NCI-H1105 treated with DMSO at 0.1 percent for 48 hours (cell line): ENCODE results near the gene SUGCT.
"Not testable (repeated sequence)": the region's sequence is repeated elsewhere in the genome, so short reads cannot be mapped to it uniquely, and the experiment has no call there.

Experiments used
- DNase-seq: peaks from one replicate; lab custom pipeline; 2025; lab: John Stamatoyannopoulos, UW

The SUGCT gene

DNA sequence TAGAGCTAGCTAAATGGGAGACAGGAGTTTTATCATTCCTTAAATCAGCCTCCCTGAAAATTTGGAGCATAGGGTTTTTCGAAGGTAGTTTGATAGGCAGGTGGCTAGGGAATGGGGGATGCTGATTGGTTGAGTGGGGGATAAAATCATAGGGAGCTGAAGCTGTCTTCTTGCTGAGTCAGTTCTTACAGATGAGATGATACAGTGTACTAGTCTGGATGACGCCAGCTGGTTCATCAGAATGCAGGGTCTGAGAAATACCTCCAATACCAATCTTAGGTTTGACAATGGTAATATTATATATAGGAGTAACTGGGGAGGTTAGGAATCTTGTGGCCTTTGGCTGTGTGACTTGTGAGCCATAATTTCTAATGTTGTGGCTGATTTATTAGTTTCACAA lies 271.2 kb downstream of the SUGCT start:
- no peak for DNase-seq

DNA sequence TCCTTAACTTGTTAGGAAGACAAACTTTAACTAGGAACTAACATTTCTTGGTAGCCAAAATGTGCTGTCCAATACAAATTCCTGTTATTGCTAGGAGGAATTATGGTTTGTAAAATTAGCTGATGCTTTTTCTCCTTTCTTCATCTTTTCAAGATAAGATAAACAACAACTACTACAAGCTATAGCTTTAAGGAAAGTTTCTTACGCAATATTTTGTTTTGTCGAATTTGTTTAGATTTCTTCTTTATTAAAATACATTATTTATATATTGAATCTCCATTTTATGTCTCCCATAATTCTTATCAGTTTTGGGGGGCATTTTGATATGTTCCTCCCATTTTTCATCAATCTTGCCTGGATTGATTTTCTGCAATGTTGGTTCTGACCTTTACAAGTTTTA lies 277.5 kb downstream of the SUGCT start:
- no peak for DNase-seq

DNA sequence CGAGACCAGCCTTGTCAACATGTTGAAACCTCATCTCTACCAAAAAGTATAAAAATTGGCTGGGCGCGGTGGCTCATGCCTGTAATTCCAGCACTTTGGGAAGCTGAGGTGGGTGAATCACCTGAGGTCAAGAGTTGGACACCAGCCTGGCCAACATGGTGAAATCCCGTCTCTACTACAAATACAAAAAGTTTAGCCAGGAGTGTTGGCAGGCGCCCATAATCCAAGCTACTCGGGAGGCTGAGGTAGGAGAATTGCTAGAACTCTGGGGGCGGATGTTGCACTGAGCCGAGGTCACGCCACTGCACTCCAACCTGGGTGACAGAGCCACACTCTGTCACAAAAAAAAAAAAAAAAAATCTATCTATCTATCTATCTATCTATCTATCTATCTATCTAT lies 279.9 kb downstream of the SUGCT start:
- not testable (repeated sequence) for DNase-seq

DNA sequence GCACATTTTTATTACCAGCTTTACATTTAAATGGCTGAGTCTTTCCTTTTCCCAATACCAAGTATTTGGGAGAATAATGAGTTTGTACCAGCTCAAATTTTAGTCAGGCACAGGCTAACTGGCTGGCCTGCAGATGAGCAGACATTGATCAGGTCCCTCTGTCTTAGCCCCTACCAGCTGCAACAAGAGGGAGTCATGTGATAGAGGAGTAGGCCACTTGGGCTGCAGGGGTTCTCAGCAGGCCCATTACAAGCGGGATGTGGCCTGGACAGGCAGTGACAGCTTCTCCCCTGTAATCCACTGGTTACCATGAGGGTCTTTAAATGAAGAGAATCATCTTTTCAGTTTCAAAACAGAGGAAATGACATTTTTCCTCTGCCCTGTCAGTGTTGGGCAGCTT lies 283.6 kb downstream of the SUGCT start:
- no peak for DNase-seq

DNA sequence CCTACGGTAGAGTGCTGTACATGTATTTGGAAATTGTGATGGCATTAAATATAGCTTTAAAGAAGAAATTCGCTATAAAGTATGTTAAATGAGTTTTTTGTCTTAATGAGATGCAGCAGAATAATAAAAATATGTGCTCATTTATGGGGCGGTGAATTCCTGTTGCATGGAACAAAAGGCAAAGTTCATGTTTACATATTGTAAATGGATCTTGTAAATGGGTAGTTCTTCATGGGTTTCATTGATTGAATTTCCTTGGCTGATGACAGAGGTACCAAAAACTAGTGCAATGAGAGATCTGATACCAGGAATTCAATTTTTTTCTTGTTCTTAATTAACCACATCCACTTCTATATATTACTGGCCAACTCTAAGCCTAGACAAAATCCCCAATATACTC lies 284.2 kb downstream of the SUGCT start:
- no peak for DNase-seq

DNA sequence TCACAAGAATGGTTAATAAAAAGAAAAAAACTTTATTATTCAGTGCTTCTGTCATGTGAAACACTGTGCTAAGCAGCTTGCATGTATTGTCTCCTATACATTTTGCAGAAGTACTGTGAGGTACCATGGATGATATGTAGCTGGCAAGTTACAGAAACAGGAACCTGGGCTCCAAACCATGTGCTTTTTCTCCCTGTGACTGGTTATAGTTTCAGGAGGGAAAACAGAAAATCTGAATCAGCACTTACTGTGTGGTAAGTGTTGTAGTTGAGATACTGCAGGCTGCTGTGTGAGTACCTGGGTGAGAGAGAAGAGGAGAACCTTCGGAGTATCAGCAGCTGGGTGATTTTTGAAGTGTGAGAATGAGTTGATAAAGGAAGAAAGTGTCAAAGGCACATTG lies 285.0 kb downstream of the SUGCT start:
- DNase-seq: no peak

DNA sequence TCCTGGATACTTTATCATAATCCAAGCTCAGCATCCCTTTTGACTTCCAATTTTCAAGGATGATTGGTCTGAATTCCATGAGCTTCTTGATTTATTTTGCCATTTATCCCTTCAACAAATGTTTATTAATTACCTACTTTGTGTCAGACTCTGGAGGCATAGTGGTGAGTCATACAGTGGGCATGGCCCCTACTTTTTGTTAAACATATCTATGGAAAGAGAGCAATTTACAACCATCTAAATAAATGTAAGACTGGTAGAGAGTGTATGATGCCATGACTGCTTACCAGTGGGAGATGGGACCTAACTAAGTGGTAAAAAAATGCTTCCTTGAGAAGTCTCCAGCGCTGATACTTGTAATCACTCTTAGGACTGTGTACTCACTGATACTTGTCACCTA lies 286.6 kb downstream of the SUGCT start:
- DNase-seq: no peak

DNA sequence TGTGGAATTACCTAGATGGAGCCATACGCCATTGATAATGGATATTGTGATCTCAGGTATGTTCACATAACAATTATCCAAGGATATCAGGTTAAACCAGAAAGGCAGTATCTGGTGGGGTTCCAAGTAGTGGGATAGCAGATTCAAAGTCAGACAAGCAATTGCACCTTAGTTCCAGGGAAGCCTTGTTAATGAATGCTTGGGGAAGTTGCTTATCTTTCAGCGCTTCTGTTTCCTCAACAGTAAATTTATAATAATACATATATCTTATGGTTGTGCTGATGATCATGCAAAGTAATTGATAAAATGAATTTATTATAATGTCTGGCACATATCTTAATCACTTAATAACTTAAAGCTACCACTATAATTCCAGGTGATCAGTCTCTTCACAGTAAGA lies 290.9 kb downstream of the SUGCT start:
- DNase-seq: no peak

DNA sequence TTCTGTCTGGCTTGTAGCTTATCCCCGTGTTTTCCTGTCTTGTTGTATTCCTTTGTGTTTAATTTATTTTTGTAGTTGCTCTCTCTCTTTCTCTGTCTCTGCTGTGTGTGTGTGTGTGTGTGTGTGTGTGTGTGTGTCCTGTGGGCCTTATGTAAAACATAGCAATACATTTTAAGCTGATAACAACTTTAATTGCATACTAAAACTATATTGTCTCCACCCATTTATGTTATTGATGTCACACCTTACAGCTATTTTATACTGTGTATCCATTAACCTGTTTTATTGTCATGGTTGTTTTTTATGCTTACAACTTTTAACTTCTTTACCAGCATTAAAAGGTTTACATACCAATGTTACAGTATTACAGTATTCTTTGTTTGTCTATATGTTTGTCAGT lies 293.6 kb downstream of the SUGCT start:
- no peak for DNase-seq

DNA sequence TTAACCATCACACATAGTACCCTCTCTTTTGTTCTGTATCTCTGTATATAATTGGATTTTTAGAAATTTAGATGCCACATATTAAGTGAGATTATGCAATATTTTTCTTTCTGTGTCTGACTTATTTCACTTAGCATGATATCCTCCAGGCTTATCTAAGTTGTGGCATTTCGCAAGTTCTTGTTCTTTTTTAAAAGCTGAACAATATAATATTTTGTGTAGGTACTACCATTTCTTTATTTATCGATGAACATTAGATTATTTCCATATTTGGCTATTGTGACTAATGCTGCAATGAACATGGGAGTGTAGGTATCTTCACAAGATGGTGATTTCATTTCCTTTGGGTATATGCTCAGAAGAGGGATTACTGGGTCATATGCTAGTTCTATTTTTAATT lies 295.0 kb downstream of the SUGCT start:
- no peak for DNase-seq

DNA sequence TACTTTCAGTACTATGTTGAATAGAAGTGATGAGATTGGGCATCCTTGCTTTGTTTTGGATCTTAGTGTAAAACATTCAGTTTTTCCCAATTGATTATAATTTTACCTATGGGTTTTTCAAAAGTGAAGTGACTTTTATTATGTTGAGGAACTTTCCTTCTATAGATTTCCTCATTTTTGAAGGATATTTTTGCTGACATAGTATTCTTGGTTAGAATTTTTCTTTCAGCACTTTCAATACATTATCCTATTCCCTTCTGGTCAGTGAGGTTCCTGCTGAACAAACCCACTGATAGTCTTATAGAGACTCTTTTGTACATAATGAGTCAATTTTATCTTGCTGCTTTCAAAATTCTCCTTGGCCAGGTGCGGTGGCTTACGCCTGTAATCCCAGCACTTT lies 297.2 kb downstream of the SUGCT start:
- DNase-seq: no peak

DNA sequence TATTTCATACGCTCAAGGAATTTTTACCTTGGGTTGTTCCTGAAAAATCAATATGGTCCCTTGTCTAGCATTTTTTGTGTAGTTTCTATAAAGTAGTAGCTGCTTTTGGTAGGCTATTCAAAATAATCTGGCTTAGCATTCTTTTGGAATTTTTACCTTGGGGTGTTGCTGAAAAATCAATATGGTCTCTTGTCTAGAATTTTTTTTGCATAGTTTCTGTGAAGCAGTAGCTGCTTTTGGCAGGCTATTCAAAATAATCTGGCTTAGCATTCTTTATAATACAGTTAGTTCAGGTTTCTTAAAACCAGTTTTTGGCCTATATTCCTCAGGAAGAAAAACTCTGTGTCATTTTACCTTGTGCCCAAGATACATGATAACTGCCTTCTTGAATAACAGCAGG lies 301.9 kb downstream of the SUGCT start:
- no peak for DNase-seq

DNA sequence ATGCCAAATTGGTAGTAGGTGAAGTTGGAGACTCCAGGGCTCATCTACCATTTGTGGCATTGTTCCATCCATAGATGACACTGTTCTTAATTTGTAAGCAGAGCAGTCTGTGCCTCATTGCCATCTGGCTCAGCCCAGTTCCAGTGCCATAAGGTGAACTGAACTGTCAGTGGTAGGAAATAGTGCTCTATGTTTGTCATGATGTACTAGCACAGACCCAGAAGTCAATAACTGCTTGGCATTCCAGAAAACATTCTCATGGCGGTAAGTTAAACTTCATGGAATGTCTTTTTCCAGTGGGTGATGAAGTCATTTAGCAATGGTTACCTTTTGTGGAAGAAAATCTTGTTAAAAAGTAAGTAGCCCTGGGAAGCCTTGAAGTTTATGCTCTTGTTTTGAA lies 302.7 kb downstream of the SUGCT start:
- no peak for DNase-seq

DNA sequence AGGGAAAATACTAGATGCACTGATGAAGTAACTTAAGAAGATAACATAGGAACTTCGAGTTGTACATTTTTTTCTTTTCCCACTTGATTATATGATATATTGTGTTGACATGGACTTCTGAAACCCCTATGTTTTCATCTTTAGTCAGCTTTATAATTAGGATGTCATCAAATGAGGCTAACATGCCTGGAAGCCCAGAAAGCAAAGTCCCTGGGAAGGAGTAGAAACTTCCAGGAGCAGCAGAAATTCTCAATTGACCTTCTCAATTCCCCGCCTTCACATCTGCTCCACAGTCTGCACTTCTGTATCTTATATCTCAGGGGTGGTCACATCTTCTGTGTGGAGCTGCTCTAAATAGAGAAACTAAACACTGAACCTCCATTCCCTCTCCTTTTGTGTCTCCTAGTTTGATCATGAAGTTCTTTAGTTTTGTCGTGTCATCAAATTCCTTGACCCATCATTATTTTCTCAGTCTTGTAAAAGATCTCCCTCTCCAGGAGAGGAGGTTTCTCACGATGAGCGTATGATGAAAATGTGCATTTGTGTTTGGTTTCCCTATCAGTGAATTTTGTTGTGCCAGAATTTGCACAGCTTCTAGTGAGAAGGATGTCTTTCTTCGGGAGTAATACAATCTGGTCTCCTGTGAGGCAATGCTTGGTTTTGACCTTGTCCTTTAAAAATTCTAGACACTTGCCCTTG lies 303.3 kb downstream of the SUGCT start:
- no peak for DNase-seq

DNA sequence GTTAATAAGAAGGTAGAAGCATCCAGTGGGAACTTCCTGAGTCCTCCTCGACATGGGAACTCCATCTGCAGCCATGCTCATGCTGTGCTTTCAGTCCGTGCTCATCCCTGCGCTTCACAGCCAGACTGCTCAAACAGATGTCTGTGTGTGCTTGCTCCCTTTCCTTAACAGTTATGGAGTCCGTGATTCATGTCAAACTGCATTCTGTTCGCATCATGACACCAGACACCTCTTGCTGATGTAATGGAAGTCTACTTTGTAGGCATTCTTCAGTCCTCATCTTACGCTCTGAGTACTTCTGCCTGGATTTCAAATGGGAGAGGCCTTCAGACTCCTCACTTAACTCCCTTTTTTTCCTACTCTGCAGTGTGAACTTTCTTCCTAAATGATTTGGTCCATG lies 304.9 kb downstream of the SUGCT start:
- no peak for DNase-seq

DNA sequence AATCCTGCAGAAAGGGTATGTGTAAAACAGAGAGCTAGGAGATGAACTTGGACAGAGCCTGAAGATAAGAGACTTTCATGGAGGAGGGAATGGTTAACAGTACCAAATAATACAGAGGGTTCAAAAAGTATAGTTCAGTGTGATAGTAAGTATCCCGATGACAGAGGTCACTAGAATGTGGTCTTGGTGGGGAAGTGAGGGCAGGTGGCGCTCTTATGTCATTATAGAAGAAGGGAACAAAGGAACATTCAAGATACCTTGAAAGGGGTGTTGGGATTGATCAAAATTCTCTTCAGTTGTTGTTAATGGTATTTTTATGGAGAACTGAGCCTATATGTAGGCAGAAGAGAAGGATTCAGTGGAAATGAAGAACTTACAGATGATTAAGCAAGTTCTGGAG lies 312.5 kb downstream of the SUGCT start:
- no peak for DNase-seq

DNA sequence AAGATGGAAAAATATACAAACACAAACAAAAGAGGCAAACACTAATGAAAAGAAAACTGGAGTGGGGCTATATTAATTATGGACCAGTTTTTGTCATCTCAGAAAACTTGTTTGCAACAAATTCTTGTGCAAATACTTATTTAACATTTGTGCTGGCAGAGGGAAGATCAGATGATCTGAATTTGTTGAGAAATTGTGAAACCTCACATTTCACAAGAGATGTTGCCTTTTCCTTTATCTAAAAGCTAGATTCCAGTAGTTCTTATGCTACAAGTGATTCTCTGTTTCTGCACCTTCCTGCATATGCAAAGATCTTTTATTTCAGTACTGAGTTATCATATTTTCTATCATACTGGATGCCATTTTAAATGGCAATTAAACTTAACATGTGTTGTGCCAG lies 320.7 kb downstream of the SUGCT start:
- DNase-seq: no peak

DNA sequence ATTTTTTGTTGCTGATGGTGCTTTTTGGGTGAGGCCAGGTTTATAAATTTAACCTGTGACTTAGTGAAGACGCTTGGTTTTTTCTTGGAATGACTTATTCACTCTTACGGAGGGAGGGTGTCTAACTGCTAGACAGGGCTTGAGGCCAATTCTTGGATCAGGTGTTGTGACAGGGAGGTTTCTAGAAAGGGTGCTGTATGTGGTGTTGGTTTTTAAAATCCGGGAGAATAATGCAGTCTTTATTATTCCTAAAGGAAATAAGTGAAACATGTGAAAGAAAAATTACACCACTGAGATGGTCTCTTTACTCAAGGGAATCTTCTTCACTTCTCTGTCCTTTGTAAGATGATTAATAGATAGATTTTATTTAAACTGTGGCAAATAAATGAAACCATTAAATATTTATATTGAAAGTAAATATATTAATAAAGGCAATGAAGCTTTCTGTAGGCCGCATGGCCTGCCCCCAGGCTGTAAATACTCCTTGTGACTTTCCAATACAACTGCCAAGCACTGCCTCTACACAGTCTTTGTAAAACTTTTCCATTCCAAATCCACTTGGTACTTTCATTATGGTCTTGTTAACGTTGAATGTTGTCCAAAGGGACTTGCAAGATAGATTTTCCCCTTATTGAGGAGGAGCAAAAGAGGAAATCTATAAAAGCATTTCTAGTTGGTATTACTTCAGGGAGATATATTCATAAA lies 323.1 kb downstream of the SUGCT start:
- no peak for DNase-seq

DNA sequence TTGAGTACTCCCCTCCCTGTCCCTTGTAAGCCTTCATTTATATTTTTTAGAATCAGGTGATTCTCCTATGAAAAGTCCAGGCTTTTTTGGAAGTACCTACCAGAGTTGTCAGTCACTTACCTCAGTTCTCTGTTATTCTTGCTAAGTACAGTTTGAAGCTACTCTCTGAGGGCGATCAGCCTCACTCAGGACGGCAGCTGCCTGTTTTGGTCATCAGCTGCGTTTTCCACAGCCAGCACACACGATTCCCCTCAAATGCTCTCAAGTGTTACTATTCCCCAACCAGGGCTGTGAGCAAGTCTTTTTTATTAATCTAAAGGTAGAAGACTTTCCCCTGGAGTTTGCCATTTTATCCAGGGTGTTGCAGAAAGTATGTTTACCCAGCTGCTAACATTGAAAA lies 328.6 kb downstream of the SUGCT start:
- no peak for DNase-seq

DNA sequence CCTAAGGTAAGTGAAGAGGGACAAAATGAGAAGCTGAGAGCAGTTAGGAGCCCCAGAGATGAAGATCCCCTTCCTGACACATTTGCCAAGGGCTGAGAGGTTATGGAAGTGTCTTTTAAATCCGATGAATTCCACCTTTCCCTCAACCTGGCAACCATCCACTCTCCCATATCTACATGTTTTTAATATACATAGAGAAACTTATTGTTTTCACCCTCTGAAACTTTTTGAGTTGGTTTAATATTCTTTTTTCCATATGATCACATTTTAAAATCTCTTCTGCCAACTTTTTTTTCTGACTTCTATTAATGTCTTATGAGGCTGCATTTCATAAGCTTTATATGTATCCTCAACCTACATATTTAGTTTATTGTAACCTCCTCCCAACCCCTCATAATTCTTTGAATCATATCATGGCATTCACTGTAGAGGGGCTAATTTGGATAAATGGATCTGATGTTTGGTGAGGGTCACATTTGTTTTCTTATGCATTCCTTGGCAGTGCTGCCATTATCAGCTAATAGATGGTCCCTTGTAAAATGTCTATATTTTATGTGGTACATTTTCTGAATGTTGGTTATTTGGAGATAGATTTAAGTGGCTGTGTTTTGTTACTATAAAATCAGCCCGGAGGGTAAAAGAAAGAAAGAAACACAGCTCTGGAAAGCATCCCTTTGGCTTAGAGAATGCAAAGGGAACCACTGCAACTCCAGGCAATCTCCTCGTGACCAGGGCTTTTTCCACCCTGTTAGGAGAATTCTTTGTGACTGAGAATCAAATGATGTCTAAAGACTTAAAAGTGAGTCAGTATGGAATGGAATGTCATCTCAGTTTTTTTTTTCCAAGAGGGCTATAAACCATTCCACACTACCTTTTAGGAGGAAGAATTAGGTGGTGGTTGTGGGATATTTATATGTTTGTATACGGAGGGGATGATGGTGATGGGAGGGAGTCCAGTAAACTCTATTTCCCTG lies 334.4 kb downstream of the SUGCT start:
- DNase-seq: no peak

DNA sequence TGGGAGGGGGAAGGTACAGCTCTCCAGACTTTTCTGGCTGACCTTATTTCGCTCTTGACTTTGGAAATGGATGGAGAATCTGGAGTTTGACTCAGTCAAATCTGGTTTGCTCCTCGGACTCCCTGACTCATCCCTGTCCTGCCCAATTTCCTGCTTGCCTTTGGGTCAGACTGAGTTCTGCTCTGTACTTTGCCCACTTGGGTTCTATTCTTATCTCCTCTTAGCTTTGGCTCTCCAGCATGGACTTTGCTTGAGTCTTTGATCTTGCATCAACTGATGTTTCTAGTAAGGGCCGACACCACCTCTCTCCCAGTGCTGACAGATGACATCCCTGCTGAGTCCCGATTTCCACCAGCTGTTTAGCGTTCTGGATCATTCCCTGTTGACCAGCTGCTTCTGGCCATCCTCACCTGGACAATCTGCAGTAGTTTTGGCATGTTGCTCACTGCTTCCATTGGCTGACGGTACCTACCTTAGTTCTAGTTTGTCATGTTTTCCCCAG lies 335.3 kb downstream of the SUGCT start:
- no peak for DNase-seq

DNA sequence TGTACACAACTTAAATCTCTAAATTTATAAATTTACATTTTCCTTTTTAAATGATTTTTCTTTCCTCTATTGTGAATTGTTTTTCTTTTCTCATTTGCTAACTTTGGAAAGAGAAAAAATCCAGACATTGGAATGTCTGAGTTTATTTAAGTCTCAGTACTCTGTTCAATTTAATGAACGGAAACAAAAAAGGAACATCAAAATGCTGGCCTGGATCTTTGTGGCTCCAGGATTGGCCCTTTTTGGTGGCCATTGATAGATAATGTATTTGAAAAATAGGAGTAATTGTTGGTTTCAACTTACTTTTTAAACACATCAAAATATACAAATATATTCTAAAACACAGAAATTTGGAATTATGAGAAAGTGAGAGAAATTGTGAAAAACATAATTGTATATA lies 336.0 kb downstream of the SUGCT start:
- DNase-seq: no peak

DNA sequence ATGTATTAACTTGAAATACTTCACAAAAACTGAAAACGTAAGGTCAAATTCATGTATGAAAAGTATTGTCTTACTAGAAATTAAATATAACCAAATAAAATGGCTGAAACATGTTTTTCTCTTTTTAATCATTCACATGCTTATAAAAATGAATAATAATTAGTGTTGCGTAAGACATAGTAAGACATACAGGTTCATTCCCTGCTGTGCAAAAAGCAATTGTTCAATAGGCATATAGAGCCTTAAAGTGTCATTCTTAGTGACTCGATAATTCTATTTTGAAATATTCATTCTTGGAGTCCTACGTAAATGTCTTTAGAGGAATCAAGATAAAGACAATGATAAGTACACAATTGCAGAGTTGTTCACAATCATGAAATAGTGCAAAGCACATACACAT lies 337.1 kb downstream of the SUGCT start:
- no peak for DNase-seq
